Measurements from ENCODE around the gene KCP.
A peak's percentile ranks its signal among the peaks of the same experiment; 100 is the strongest.

GRCh38 chr7:128946936-128947830 is 36.7 kb upstream of the KCP start:
- TF ChIP-seq EGR1 (IDR thresholded peaks at IDR 0.05; ENCODE audit: borderline replicate concordance in 1 of 2, low read depth in 2 of 2, low read length in 2 of 2): 0 out of 3 replicates have a peak, but pooled peaks of 1 of the 2 experiments have one; percentile 6
- TF ChIP-seq CHD1 (IDR thresholded peaks at IDR 0.05; ENCODE audit: low read depth, low read length): no peak
- peak; percentile 33; the same call in 1 of the 2 replicates for TF ChIP-seq RAD21 (IDR thresholded peaks at IDR 0.05; ENCODE audit: insufficient read depth, low read depth, low read length)
- peak; percentile 21 to 53 (median 37) for TF ChIP-seq CTCF (IDR thresholded peaks at IDR 0.05 in 2 of 3, conservative IDR thresholded peaks at IDR 0.05 in 1 of 3; ENCODE audit: control insufficient read depth in 2 of 3, extremely low read depth in 1 of 3, insufficient read depth in 1 of 3, low read depth in 3 of 3, low read length in 3 of 3)
- TF ChIP-seq MLLT1 (IDR thresholded peaks at IDR 0.05): no peak
- no peak for TF ChIP-seq JUNB (IDR thresholded peaks at IDR 0.05)
- TF ChIP-seq CREM (IDR thresholded peaks at IDR 0.05; ENCODE audit: low read depth): no peak

Measured in GM12878 (cell line).